Adipocyte (in vitro differentiated cells): ENCODE results near the gene SNRPD3.
"Not testable (repeated sequence)": the region's sequence is repeated elsewhere in the genome, so short reads cannot be mapped to it uniquely, and the experiment has no call there.

Experiments
- DNase-seq: peaks from one replicate; pipeline ENCODE4 v3.0.0-alpha.2; 2015; ENCODE audit warnings: low read depth
- H3K27me3 ChIP-seq: replicated peaks from 2 replicates; pipeline ENCODE4 v1.7.0; 2013; ENCODE audit warnings: mild to moderate bottlenecking, low read length, moderate library complexity; ENCODE audit not compliant: control insufficient read depth, insufficient read depth
- H3K36me3 ChIP-seq: 2 replicates; pipeline ENCODE4 v1.7.0; 2013; ENCODE audit warnings: low read length, mild to moderate bottlenecking, moderate library complexity; ENCODE audit not compliant: control insufficient read depth, insufficient read depth, severe bottlenecking
- H3K4me1 ChIP-seq: 2 replicates; pipeline ENCODE4 v1.7.0; 2013; ENCODE audit warnings: mild to moderate bottlenecking, low read length, moderate library complexity; ENCODE audit not compliant: control insufficient read depth, insufficient read depth
- H3K4me3 ChIP-seq: 2 replicates; pipeline ENCODE4 v1.7.0; 2013; ENCODE audit warnings: mild to moderate bottlenecking, low read length, moderate library complexity
- H3K9ac ChIP-seq: 2 replicates; pipeline ENCODE4 v1.7.0; 2013; ENCODE audit warnings: mild to moderate bottlenecking, low read length, moderate library complexity
- H3K9me3 ChIP-seq: 2 replicates; pipeline ENCODE4 v1.7.0; 2013; ENCODE audit warnings: mild to moderate bottlenecking, low read length, moderate library complexity; ENCODE audit not compliant: control insufficient read depth

The SNRPD3 gene

DNA sequence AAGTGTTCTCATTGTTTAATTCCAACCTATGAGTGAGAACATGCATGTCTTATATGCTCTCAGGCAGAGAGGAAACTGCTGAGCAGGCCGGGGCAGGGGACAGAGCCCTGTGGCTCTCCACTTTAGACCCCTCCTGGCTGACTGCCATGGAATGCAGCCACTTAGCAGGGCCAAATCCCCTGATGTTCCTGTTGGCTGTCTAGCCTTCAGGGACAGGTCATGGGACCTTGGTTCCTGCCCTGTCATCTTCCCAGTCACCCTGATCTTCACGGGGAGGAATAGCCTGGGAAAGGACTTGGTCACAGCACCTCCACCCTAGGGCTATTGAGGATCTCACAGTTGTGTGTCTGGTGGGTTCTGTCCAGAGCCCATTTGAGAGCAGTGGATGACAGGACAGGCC lies 50.5 kb downstream of the SNRPD3 start:
- H3K4me1 ChIP-seq, DNase-seq, H3K27me3 ChIP-seq: not testable (repeated sequence)

DNA sequence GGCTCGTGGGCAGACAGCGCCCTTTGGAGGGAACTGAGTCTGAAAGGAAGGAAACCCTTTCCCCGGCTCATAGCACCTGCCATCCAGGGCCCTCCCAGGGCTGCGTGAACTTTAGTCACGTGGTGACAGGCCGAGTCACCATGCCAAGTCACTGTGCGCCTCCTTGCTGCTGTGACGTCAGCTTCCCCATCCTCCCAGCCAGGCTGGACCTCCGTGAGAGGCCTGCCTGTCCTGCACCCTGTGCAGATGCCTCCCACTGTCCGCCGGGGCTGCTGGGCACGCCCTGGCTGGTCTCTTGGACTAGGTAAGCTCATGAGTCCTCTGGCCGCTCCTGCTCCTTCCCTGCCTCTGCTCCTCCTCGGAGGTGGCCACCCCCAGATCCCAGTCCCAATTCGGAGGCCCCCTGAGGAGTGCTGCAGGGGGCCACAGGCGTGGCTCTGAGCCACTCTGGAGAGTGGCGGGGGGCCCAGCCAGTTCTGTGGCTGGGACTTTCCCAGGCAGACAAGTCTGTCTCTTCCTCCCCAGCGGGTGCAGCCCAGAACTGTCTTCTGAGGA lies 51.7 kb downstream of the SNRPD3 start:
- not testable (repeated sequence) for H3K4me1 ChIP-seq, DNase-seq

More for the DNA sequence above, 50.5 kb downstream of the SNRPD3 start:
- H3K9me3 ChIP-seq, H3K9ac ChIP-seq, H3K4me3 ChIP-seq, H3K36me3 ChIP-seq: not testable (repeated sequence)

DNA sequence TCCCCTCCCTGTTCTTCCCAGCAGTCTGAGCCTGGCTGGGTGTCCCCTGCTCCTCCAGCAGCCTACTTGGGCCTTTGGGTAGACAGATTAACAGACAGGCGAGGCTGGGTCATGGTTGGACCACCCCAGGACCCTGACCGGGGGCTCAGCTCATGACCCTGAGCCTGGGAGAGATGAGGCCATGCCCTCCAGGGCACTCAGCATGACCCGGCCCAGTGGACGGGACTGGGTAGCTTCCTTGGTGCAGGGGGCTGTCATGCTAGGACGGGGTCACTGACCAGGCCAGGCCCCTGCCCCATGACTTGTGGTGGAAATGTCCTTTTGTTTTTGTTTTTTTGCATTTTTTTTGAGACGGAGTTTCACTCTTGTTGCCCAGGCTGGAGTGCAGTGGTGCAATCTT lies 52.5 kb downstream of the SNRPD3 start:
- H3K4me1 ChIP-seq, H3K36me3 ChIP-seq, H3K27me3 ChIP-seq, H3K9ac ChIP-seq, DNase-seq, H3K9me3 ChIP-seq, H3K4me3 ChIP-seq: not testable (repeated sequence)

More for the DNA sequence above, 51.7 kb downstream of the SNRPD3 start:
- not testable (repeated sequence) for H3K4me3 ChIP-seq, H3K27me3 ChIP-seq, H3K36me3 ChIP-seq, H3K9me3 ChIP-seq, H3K9ac ChIP-seq

DNA sequence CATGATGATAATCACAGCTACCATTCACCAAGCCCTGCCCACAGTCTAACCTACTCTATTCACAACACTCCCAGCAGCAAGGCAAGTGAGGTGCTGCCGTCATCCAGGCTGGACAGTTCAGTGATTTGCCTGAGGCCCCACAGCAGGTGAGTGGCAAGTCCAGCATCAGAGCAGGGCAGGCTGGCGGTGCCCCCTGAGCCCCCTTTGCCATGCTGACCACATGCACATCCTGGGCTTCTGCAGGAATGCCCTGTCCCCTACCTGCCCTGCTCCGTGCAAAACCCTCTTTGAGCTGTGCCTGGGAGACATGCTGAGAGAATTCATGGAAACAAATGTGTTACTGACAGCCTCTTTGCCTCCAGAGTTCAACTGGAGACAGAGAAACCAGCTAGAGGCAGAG lies 54.1 kb downstream of the SNRPD3 start:
- not testable (repeated sequence) for H3K36me3 ChIP-seq, H3K27me3 ChIP-seq, H3K4me3 ChIP-seq, H3K9me3 ChIP-seq, DNase-seq, H3K9ac ChIP-seq, H3K4me1 ChIP-seq

DNA sequence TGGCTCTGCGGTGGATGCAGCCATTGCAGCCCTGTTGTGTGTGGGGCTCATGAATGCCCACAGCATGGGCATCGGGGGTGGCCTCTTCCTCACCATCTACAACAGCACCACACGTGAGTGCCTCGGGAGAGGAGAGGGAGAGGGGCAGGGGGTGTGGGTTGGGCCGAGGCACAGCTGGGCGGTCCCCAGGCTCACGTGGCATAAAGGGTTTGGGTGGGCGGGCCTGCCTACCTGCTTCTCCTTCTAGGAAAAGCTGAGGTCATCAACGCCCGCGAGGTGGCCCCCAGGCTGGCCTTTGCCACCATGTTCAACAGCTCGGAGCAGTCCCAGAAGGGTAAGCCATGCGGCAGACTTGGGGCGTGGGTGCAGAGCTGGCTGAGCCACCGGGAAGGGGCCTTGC lies 59.0 kb downstream of the SNRPD3 start:
- DNase-seq, H3K27me3 ChIP-seq, H3K4me1 ChIP-seq, H3K9ac ChIP-seq, H3K36me3 ChIP-seq, H3K9me3 ChIP-seq, H3K4me3 ChIP-seq: not testable (repeated sequence)

DNA sequence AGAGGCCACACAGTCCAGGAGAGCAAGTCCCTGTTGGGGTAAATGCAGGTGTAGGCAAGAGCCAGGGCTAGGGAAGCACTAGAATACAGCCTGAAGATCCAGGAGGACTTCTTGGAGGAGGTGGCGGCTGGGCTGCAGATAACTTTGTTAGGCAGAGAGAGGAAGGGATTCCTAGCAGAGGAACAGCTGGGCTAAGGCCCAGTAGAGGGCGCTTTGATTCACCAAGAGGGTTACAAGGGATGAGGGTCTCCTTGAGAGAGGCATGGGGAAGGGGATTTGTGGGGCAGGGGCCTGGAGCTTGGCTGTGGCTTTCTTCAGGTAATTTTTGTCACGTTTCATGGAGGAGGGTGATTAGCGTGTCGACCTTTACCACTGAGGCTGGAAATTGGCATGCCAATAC lies 65.4 kb downstream of the SNRPD3 start:
- H3K4me3 ChIP-seq, H3K9ac ChIP-seq, H3K9me3 ChIP-seq, H3K4me1 ChIP-seq, H3K36me3 ChIP-seq, DNase-seq, H3K27me3 ChIP-seq: not testable (repeated sequence)

DNA sequence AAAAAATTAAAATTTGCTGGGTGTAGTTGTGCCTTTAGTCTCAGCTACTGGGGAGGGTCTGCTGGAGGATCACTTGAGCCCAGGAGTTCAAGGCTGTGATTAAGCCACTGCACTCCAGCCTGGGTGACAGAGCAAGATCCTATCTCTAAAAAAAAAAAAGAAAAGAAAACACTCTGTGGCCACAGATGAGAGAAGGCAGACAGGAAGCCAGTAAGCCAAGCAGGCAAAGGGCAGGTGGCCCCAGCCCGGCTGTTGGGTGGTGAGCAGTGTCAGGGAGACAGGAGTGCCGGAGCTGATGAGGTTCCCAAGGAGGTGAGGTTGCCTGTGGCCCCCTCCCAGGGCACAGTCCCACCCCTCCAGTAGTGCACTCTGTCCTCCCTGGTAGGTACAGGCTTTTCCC lies 66.8 kb downstream of the SNRPD3 start:
- not testable (repeated sequence) for H3K36me3 ChIP-seq, H3K9me3 ChIP-seq, DNase-seq, H3K4me1 ChIP-seq, H3K27me3 ChIP-seq, H3K9ac ChIP-seq, H3K4me3 ChIP-seq
